NCI-H748 treated with DMSO at 0.1 percent for 48 hours (cell line): ENCODE measurements around the gene ZNF239.
"Not testable (repeated sequence)": the region's sequence is repeated elsewhere in the genome, so short reads cannot be mapped to it uniquely, and the experiment has no call there.

Source experiments
- DNase-seq: peaks from one replicate; lab custom pipeline; 2025; lab: John Stamatoyannopoulos, UW

The ZNF239 gene

DNA sequence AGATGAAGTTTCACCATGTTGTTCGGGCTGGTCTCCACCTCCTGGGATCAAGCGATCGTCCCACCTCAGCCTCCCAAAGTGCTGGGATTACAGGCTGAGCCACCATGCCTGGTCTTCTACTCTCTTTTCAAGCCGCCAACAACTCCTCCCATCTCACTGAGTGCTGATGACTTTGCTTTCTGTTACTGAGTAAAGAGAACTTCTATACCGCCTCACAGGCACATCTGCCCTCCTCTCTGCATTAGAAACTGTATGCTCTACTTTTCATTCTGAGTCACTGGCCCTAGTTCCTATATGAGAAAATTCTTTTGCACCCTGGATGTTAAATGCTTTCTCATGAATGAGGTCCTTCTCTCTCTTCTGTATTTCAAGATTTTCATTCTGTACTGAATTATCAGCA lies 2.2 kb upstream of the ZNF239 start:
- DNase-seq, result no peak

GRCh38 chr10:43576062-43576461 lies 1.6 kb upstream of the ZNF239 start:
- DNase-seq, result no peak

- DNase-seq, result no peak
Measured at GRCh38 chr10:43574906-43575305, 490 bp upstream of the ZNF239 start.

GRCh38 chr10:43573250-43574000 lies 991 bp downstream of the ZNF239 start:
- no peak for DNase-seq

DNA sequence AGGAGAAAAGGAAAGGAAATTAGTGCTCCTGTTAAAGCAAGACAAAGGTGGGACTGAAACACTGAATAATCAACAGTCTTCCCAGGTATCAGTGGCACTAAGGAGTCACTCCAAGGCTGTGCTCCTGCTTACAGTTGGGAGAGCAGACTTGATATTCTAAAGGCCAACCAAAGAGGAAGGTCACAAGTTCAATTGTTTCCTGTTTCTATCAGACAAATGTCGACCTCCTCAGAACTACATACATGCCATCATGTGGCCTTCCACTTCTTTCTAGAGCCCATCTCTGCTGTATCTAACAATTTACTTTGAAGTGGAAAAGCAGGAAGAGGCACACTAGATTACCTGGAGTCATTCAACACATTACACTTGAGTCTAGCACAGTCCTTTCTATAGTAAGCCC lies 3.4 kb downstream of the ZNF239 start:
- no peak for DNase-seq

- peak; percentile 1 for DNase-seq
Measured at GRCh38 chr10:43569681-43570080, 4.7 kb downstream of the ZNF239 start.

- DNase-seq, result no peak
Measured at GRCh38 chr10:43557214-43557613, 17.2 kb downstream of the ZNF239 start.

DNA sequence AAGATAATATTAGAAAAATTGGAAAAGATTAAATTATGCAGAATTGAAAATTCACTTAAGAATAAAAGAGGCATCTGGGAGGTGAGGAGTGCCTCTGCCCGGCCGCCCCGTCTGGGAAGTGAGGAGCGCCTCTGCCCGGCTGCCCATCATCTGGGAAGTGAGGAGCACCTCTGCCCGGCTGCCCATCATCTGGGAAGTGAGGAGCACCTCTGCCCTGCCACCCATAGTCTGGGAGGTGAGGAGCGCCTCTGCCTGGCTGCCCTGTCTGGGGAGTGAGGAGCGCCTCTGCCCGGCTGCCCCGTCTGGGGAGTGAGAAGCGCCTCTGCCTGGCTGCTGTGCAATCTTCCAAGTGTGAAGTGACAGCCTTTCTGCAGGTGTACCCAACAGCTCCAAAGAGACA lies 30.7 kb downstream of the ZNF239 start:
- DNase-seq, result not testable (repeated sequence)

DNA sequence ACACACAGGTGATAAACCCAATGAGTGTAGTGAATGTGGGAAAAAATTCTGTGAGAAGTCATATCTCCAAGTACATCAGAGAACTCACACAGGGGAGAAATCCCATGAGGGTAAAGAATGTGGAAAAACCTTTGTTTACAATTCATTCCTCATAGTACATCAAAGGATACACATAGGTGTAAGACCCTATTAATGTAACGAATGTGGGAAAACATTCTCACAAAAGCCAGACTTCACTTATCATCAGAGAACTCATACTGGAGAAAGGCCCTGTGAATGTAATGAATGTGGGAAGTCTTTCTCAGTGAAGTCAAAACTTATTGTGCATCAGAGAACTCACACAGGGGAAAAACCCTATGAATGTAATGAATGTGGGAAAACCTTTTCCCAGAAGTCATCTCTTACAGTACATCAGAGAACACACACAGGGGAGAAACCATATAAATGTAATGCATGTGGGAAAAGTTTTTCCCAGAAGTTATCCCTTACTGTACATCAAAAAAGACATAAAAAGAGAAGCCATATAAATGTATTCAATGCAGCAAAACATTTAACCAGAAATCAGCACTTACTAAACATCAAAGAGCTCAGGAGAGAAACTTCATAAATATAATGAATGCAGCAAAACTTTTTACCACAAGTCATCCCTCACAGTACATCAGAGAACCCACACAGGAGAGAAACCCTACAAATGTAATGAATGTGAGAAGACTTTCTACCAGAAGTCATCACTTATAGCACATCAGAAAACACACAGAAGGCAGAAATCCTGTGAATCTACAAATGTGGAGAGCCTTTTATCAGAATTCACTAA lies 49.8 kb downstream of the ZNF239 start:
- DNase-seq, result no peak
